Panc1 (cell line): ENCODE measurements around the gene HDAC7. TPM values are rescaled to one million over a fixed set of nuclear protein-coding genes. Genes with fewer than 3 reads are reported as not detected.

ENCODE experiments used
- ATAC-seq: fragments of 200-7000 bp; cut with Tn5 transposase; 2 replicates; pipeline ENCODE4 v1.9.1; 2020; ENCODE audit warnings: mild to moderate bottlenecking, moderate library complexity
- BruUV-seq: library from RNA; stranded (reverse); fragments of 400-500 nt; replicated peaks from 2 replicates; lab custom pipeline; 2021; lab: Mats Ljungman, UMichigan
- CTCF ChIA-PET: fragments of 300-600 bp; sonication (Branson Sonifier 250); formaldehyde crosslinking; loops from one replicate; lab custom pipeline; 2022; ENCODE audit warnings: antibody characterized with exemption; lab: Charles Lee
- POLR2A ChIA-PET: fragments of 300-600 bp; sonication (Branson Sonifier 250); formaldehyde crosslinking; loops from one replicate; lab custom pipeline; 2022; ENCODE audit warnings: antibody characterized with exemption; lab: Charles Lee
- DNase-seq: peaks from one replicate; pipeline ENCODE4 v3.0.0-alpha.2; 2010; ENCODE audit warnings: low read depth, low spot score
- H3K27ac ChIP-seq: 2 replicates; pipeline ENCODE4 v1.5.1; 2011; ENCODE audit warnings: mild to moderate bottlenecking, low read length, inconsistent platforms
- H3K27me3 ChIP-seq: fragments of 200-500 bp; sonication (Bioruptor generic); 2 replicates; pipeline ENCODE4 v1.6.0; 2014; ENCODE audit warnings: low read length, inconsistent platforms; ENCODE audit not compliant: control insufficient read depth, insufficient read depth
- H3K36me3 ChIP-seq: fragments of 200-500 bp; sonication (Bioruptor generic); 2 replicates; pipeline ENCODE4 v1.5.1; 2014; ENCODE audit warnings: inconsistent platforms, mild to moderate bottlenecking, low read length, moderate library complexity; ENCODE audit not compliant: control insufficient read depth, insufficient read depth
- H3K4me1 ChIP-seq: 2 replicates; pipeline ENCODE4 v1.5.1; 2011; ENCODE audit warnings: inconsistent platforms, mild to moderate bottlenecking, low read length, moderate library complexity; ENCODE audit not compliant: control insufficient read depth, insufficient read depth
- H3K4me3 ChIP-seq, 2 experiments: 2 replicates each; pipeline ENCODE4 v1.5.1; 2011 to 2012; ENCODE audit warnings: low read depth in 2 of 2, low read length in 2 of 2, mild to moderate bottlenecking in 2 of 2, inconsistent platforms in 1 of 2, moderate library complexity in 1 of 2
- H3K9me3 ChIP-seq: fragments of 200-500 bp; sonication (Bioruptor generic); 2 replicates; pipeline ENCODE4 v1.5.1; 2014; ENCODE audit warnings: low read depth, mild to moderate bottlenecking, inconsistent platforms, low read length, moderate library complexity; ENCODE audit not compliant: control insufficient read depth, insufficient read depth
- POLR2AphosphoS5 ChIP-seq: IDR thresholded peaks from 2 replicates; pipeline ENCODE4 v1.6.1; 2012; ENCODE audit warnings: mild to moderate bottlenecking, low read depth, low read length, moderate library complexity
- SIN3A ChIP-seq: IDR thresholded peaks from 2 replicates; pipeline ENCODE4 v1.6.1; 2012; ENCODE audit warnings: low read depth, mild to moderate bottlenecking, low read length, moderate library complexity, borderline replicate concordance; ENCODE audit not compliant: insufficient read depth
- TCF7L2 ChIP-seq: IDR thresholded peaks from 2 replicates; pipeline ENCODE4 v1.6.1; 2011; ENCODE audit warnings: mild to moderate bottlenecking, low read depth, low read length, inconsistent platforms
- in situ Hi-C: cut with HindIII; loops from 2 replicates; pipeline ENCODE4 v1.10.0; 2016; ENCODE audit warnings: low sequenced_read_pairs, low pct_unique_long_range_greater_than_20kb
- intact Hi-C: fragments of 100-400 bp; cut with micrococcal nuclease; formaldehyde crosslinking; loops from one replicate; pipeline ENCODE4 v1.10.0; 2022; ENCODE audit not compliant: unreplicated experiment
- total RNA-seq: library from RNA; stranded (reverse); gene quantifications from one replicate; pipeline ENCODE4 v1.2.1, GENCODE V29; 2021; ENCODE audit not compliant: unreplicated experiment
- TF ChIP-seq, protein P1 (sequence below), 2 experiments: IDR thresholded peaks; 2 replicates each; pipeline ENCODE4 v1.6.1; 2011 to 2012; ENCODE audit warnings: low read depth in 2 of 2, control low read depth in 1 of 2, low read length in 1 of 2, mild to moderate bottlenecking in 1 of 2, moderate library complexity in 1 of 2; ENCODE audit not compliant: insufficient read depth in 1 of 2
- TF ChIP-seq, protein P2 (sequence below): fragments of 450-650 bp; IDR thresholded peaks from 2 replicates; pipeline ENCODE4 v1.5.1; 2017; ENCODE audit warnings: mild to moderate bottlenecking

HDAC7 gene
- total RNA-seq, 1 experiment from 2014 or later = 84.2 TPM

DNA sequence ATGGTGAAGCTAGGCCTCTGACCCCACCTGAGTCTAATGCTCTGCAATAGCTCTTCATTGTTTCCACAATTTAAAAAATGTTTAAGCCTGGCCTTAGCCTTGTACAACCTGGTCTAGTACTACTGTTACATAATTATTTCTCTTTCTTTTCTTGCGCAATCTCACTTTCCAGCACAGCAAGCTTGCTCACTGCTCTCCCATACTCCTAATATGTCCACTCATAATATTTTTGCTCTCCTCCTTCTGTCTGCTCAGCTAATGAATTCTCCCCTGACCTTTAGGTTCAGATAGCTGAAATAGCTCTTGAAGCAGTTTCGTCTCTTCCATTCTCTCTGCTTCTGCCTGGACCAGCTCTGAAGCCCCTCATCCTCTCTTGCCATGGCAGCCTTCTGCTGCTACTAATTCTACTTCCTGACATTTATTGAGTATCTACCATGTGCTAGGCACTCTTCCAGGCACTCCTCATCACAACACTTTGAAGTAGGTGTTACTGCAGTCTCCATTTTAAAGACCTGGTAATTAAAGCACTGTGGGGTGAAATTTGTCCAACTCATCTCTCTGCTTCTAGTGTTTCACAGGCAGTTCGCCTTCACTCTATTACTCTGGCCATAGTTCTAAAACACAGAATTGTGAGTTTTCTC lies 49.5 kb downstream of the HDAC7 start:
- no peak for ATAC-seq
- Histone ChIP-seq H3K4me3 (no peak overlapping the region), H3K36me3 (no peaks in the 10 kb centered on the region; the same call in 1 of the 2 replicates), H3K27ac (peak overlapping the region; percentile 73; the same call in 1 of the 2 replicates), H3K9me3 (no peaks in the 10 kb centered on the region), H3K4me1 (peaks cover 38% of the 10 kb centered on the region), H3K27me3 (no peaks in the 10 kb centered on the region)
- ChIA-PET POLR2A (interaction anchor here (0.6 kb wide), 1 partner anchor 57 kb away, joined by 4 read pairs; no protein-coding TSS in a partner anchor), CTCF (interaction anchor here (0.9 kb wide), 1 partner anchor 59 kb away, joined by 3 read pairs; no protein-coding TSS in a partner anchor)
- intact Hi-C loops (no loop called here), in situ Hi-C loops (no loop called here)
- no peak for DNase-seq
- no TSS peak for BruUV-seq
- TF ChIP-seq, protein P1, sequence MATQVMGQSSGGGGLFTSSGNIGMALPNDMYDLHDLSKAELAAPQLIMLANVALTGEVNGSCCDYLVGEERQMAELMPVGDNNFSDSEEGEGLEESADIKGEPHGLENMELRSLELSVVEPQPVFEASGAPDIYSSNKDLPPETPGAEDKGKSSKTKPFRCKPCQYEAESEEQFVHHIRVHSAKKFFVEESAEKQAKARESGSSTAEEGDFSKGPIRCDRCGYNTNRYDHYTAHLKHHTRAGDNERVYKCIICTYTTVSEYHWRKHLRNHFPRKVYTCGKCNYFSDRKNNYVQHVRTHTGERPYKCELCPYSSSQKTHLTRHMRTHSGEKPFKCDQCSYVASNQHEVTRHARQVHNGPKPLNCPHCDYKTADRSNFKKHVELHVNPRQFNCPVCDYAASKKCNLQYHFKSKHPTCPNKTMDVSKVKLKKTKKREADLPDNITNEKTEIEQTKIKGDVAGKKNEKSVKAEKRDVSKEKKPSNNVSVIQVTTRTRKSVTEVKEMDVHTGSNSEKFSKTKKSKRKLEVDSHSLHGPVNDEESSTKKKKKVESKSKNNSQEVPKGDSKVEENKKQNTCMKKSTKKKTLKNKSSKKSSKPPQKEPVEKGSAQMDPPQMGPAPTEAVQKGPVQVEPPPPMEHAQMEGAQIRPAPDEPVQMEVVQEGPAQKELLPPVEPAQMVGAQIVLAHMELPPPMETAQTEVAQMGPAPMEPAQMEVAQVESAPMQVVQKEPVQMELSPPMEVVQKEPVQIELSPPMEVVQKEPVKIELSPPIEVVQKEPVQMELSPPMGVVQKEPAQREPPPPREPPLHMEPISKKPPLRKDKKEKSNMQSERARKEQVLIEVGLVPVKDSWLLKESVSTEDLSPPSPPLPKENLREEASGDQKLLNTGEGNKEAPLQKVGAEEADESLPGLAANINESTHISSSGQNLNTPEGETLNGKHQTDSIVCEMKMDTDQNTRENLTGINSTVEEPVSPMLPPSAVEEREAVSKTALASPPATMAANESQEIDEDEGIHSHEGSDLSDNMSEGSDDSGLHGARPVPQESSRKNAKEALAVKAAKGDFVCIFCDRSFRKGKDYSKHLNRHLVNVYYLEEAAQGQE (IDR thresholded peaks at IDR 0.05; ENCODE audit: insufficient read depth in 1 of 2, low read depth in 2 of 2, low read length in 1 of 2) = no peak
- TF ChIP-seq SIN3A = no peak
- no peak for TF ChIP-seq POLR2AphosphoS5

DNA sequence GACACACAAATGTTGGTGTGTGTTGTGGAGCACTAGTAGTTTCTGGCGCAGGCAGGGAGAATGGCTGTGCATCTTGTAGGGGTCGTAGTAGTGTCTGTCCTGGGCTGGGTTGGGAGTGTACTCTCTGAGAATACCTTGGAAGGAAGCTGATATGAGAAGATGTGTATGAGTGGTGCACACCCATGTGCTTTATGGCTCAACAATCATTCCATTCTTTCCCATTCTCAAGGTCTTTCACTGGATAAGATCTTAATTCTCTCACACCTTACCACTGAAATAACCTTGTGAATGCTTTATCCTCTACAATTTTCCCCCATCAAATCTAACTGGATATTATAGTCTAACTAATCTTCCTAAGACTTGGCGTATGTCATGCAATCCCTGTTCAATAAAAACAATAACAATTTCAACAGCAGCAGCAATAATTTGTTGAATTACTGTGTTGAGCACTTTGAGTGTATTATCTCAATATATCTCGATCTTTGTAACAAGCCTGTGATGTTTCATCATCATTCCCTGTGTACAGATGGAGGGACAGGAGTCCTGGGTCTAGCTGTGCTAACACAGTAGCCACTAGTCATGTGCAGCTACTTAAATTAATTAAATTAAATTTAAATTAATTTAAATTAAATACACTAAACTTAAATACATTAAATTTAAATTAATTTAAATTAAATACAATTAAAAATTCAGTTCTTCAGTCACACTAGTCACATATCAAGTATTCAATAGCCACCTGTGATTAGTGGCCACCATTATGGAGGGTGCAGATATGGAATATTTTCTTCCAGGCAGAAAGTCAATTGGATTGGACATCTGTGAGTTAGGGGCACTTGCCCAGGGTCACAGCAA lies 50.2 kb downstream of the HDAC7 start:
- no peak for DNase-seq
- POLR2A ChIA-PET = interaction anchor here (0.5 to 0.6 kb wide), 2 partner anchors 58 to 771 kb away, joined by 4 to 5 read pairs; no protein-coding TSS in a partner anchor
- no peak for ATAC-seq
- CTCF ChIA-PET = interaction anchor here (0.6 to 1.0 kb wide), 2 partner anchors 25 to 41 kb away, joined by 3 read pairs; no protein-coding TSS in a partner anchor
- H3K27me3 ChIP-seq = no peaks in the 10 kb centered on the region
- intact Hi-C loops (no loop called here), in situ Hi-C loops (no loop called here)
- TF ChIP-seq TCF7L2 = no peak
- TF ChIP-seq, protein P2, sequence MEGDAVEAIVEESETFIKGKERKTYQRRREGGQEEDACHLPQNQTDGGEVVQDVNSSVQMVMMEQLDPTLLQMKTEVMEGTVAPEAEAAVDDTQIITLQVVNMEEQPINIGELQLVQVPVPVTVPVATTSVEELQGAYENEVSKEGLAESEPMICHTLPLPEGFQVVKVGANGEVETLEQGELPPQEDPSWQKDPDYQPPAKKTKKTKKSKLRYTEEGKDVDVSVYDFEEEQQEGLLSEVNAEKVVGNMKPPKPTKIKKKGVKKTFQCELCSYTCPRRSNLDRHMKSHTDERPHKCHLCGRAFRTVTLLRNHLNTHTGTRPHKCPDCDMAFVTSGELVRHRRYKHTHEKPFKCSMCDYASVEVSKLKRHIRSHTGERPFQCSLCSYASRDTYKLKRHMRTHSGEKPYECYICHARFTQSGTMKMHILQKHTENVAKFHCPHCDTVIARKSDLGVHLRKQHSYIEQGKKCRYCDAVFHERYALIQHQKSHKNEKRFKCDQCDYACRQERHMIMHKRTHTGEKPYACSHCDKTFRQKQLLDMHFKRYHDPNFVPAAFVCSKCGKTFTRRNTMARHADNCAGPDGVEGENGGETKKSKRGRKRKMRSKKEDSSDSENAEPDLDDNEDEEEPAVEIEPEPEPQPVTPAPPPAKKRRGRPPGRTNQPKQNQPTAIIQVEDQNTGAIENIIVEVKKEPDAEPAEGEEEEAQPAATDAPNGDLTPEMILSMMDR = no peak
- TF ChIP-seq SIN3A = no peak
- TF ChIP-seq, protein P1 (IDR thresholded peaks at IDR 0.05; ENCODE audit: insufficient read depth in 1 of 2, low read depth in 2 of 2, low read length in 1 of 2) = no peak
- TF ChIP-seq POLR2AphosphoS5 = no peak
- H3K36me3 ChIP-seq = no peaks in the 10 kb centered on the region; the same call in 1 of the 2 replicates
- peak overlapping the region; percentile 75; the same call in 1 of the 2 replicates for H3K27ac ChIP-seq
- no TSS peak for BruUV-seq
- no peak overlapping the region for H3K4me3 ChIP-seq
- H3K4me1 ChIP-seq = peaks cover 32% of the 10 kb centered on the region
- no peaks in the 10 kb centered on the region for H3K9me3 ChIP-seq
